Liver (tissue), 9 donors: ENCODE data around the gene MTHFD1. TPM values are rescaled to one million over a fixed set of nuclear protein-coding genes. Genes with fewer than 3 reads are reported as not detected.

Experiments
- DNase-seq: peaks from one replicate; pipeline ENCODE4 v3.0.0-alpha.2; 2017; ENCODE audit warnings: low spot score
- H3K27ac ChIP-seq, 2 donors: one replicate each; pipeline ENCODE4 v1.7.0; 2013; ENCODE audit warnings: inconsistent platforms in 2 of 2, low read length in 2 of 2, control low read depth in 1 of 2, low read depth in 1 of 2, mild to moderate bottlenecking in 1 of 2
- H3K27me3 ChIP-seq, 4 donors: one replicate each; pipeline versions ENCODE4 v1.6.1 to v1.7.0; 2013; ENCODE audit warnings: low read length in 3 of 4, inconsistent platforms in 1 of 4, mild to moderate bottlenecking in 1 of 4, moderate library complexity in 1 of 4; ENCODE audit not compliant: control insufficient read depth in 4 of 4, insufficient read depth in 4 of 4
- H3K36me3 ChIP-seq, 4 donors: one replicate each; pipeline versions ENCODE4 v1.6.1 to v1.7.0; 2013; ENCODE audit warnings: low read length in 3 of 4, mild to moderate bottlenecking in 3 of 4, low read depth in 1 of 4, moderate library complexity in 1 of 4; ENCODE audit not compliant: control insufficient read depth in 4 of 4, insufficient read depth in 3 of 4
- H3K4me1 ChIP-seq, 4 donors: one replicate each; pipeline versions ENCODE4 v1.6.1 to v1.7.0; 2013; ENCODE audit warnings: low read length in 3 of 4, mild to moderate bottlenecking in 3 of 4, moderate library complexity in 1 of 4; ENCODE audit not compliant: control insufficient read depth in 4 of 4, insufficient read depth in 4 of 4
- H3K4me3 ChIP-seq, 3 donors: one replicate each; pipeline versions ENCODE4 v1.6.1 to v1.7.0; 2013; ENCODE audit warnings: low read length in 3 of 3, control low read depth in 1 of 3, low read depth in 1 of 3, mild to moderate bottlenecking in 1 of 3
- H3K9ac ChIP-seq, 2 donors: one replicate each; pipeline ENCODE4 v1.7.0; 2013; ENCODE audit warnings: low read length in 2 of 2, mild to moderate bottlenecking in 2 of 2, moderate library complexity in 2 of 2, control low read depth in 1 of 2, low read depth in 1 of 2
- H3K9me3 ChIP-seq, 4 donors: one replicate each; pipeline versions ENCODE4 v1.6.1 to v1.7.0; 2013; ENCODE audit warnings: low read length in 3 of 4; ENCODE audit not compliant: control insufficient read depth in 4 of 4
- ATF3 ChIP-seq: IDR thresholded peaks from 2 replicates; pipeline ENCODE4 v1.6.1; 2016; ENCODE audit warnings: antibody characterized with exemption
- EGR1 ChIP-seq, 2 donors: IDR thresholded peaks; 2 replicates each; pipeline ENCODE4 v1.6.1; 2016 to 2018; ENCODE audit warnings: antibody characterized with exemption in 2 of 2, low read depth in 2 of 2
- FOXA1 ChIP-seq: IDR thresholded peaks from 2 replicates; pipeline ENCODE4 v1.6.1; 2016; ENCODE audit warnings: antibody characterized with exemption
- FOXA2 ChIP-seq: IDR thresholded peaks from 2 replicates; pipeline ENCODE4 v1.6.1; 2016; ENCODE audit warnings: antibody characterized with exemption
- GABPA ChIP-seq, 2 donors: IDR thresholded peaks in 1 of 2; conservative IDR thresholded peaks in 1 of 2; 2 replicates each; pipeline ENCODE4 v1.6.1; 2016; ENCODE audit warnings: antibody characterized with exemption in 2 of 2, mild to moderate bottlenecking in 1 of 2, moderate library complexity in 1 of 2
- HNF4A ChIP-seq, 2 donors: conservative IDR thresholded peaks; 2 replicates each; pipeline ENCODE4 v1.6.1; 2016; ENCODE audit warnings: antibody characterized with exemption in 2 of 2, mild to moderate bottlenecking in 2 of 2
- HNF4G ChIP-seq: IDR thresholded peaks from 2 replicates; pipeline ENCODE4 v1.6.1; 2016; ENCODE audit warnings: antibody characterized with exemption
- NR2F2 ChIP-seq: IDR thresholded peaks from 2 replicates; pipeline ENCODE4 v1.6.1; 2016; ENCODE audit warnings: antibody characterized with exemption
- RAD21 ChIP-seq, 2 donors: IDR thresholded peaks; 2 replicates each; pipeline ENCODE4 v1.6.1; 2016; ENCODE audit warnings: antibody characterized with exemption in 2 of 2, mild to moderate bottlenecking in 2 of 2
- REST ChIP-seq: IDR thresholded peaks from 2 replicates; pipeline ENCODE4 v1.6.1; 2016; ENCODE audit warnings: antibody characterized with exemption, mild to moderate bottlenecking
- RXRA ChIP-seq, 2 donors: IDR thresholded peaks; 2 replicates each; pipeline ENCODE4 v1.6.1; 2017 to 2018; ENCODE audit warnings: antibody characterized with exemption in 2 of 2, mild to moderate bottlenecking in 1 of 2
- SP1 ChIP-seq: IDR thresholded peaks from 2 replicates; pipeline ENCODE4 v1.6.1; 2018; ENCODE audit warnings: antibody characterized with exemption, mild to moderate bottlenecking
- TAF1 ChIP-seq: conservative IDR thresholded peaks from 2 replicates; pipeline ENCODE4 v1.6.1; 2016; ENCODE audit warnings: antibody characterized with exemption, mild to moderate bottlenecking
- WGBS: extraction: QIAGEN DNeasy Blood & Tissue Kit; methylation state at CpG from one replicate; pipeline ENCODE4 v1.1.7; 2013; 5-methylcytosine and 5-hydroxymethylcytosine counted together
- polyA plus RNA-seq, 2 donors: library from polyadenylated mRNA; stranded (reverse) in 1 of 2; unstranded in 1 of 2; fragments of 200-250 nt in 1 of 2; fragments of >200 nt in 1 of 2; fragmentation: Nextera tagmentation in 1 of 2; extraction: Ambion mirVana in 1 of 2; gene quantifications; one replicate each; pipeline versions ENCODE4 v1.2.1 to v1.2.3, GENCODE V29; 2013 to 2015
- total RNA-seq, 2 donors: library from RNA; depleted of rRNA; stranded (reverse); fragments of >200 nt; gene quantifications; one replicate each; pipeline ENCODE4 v1.2.3, GENCODE V29; 2014
- TF ChIP-seq, protein P1 (sequence below): fragments of 150-350 bp; IDR thresholded peaks from 2 replicates; pipeline ENCODE4 v1.5.1; 2017; ENCODE audit warnings: improper control_type of control experiment, low read depth, low read length; ENCODE audit not compliant: missing input control
- donor health status: healthy.
- donor health status: healthy.
- donor health status: healthy.
- donor health status: healthy.
- donor health status: healthy.

The MTHFD1 gene
- total and polyA plus RNA-seq, 4 donors, result 43.8 to 203 (median 122) TPM

DNA sequence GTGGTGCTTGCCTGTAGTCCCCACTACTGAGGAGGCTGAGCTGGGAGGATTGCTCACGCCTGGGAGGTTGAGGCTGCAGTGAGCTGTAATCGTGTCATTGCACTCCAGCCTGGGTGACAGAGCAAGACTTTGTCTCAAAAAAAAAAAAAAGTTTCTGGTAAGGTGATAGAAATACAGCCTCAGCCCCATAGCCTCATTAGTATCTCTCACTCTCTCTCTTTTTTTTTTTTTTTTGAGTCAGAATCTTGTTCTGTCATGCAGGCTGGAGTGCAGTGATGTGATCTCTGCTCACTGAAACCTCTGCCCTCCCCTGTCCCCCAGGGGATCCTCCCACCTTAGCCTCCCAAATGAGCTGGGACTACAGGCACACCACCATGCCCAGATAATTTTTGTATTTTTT is 19.2 kb downstream of the MTHFD1 start:
- no peak overlapping the region for H3K4me3 ChIP-seq
- no peak overlapping the region for H3K9ac ChIP-seq
- H3K4me1 ChIP-seq, result peaks cover 5 to 68% (median 44%) of the 10 kb centered on the region in 4 donors
- no peak for DNase-seq
- TF ChIP-seq, protein P1, sequence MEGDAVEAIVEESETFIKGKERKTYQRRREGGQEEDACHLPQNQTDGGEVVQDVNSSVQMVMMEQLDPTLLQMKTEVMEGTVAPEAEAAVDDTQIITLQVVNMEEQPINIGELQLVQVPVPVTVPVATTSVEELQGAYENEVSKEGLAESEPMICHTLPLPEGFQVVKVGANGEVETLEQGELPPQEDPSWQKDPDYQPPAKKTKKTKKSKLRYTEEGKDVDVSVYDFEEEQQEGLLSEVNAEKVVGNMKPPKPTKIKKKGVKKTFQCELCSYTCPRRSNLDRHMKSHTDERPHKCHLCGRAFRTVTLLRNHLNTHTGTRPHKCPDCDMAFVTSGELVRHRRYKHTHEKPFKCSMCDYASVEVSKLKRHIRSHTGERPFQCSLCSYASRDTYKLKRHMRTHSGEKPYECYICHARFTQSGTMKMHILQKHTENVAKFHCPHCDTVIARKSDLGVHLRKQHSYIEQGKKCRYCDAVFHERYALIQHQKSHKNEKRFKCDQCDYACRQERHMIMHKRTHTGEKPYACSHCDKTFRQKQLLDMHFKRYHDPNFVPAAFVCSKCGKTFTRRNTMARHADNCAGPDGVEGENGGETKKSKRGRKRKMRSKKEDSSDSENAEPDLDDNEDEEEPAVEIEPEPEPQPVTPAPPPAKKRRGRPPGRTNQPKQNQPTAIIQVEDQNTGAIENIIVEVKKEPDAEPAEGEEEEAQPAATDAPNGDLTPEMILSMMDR, result no peak
- TF ChIP-seq EGR1 (IDR thresholded peaks at IDR 0.05; ENCODE audit: low read depth in 2 of 2) (no peak), SP1 (no peak), TAF1 (no peak), RAD21 (IDR thresholded peaks at IDR 0.05) (no peak), FOXA1 (no peak), HNF4G (no peak), HNF4A (conservative IDR thresholded peaks at IDR 0.05) (no peak), RXRA (IDR thresholded peaks at IDR 0.05) (no peak), GABPA (IDR thresholded peaks at IDR 0.05 in 1 of 2, conservative IDR thresholded peaks at IDR 0.05 in 1 of 2) (no peak), REST (no peak), NR2F2 (no peak), ATF3 (no peak), FOXA2 (no peak)
- H3K36me3 ChIP-seq, result peaks cover 1 to 13% (median 8%) of the 10 kb centered on the region in 4 donors
- H3K9me3 ChIP-seq, result no peaks in the 10 kb centered on the region
- WGBS, result 96% methylated on average over 2 of the region's 2 CpGs
- no peaks in the 10 kb centered on the region for H3K27me3 ChIP-seq
- no peak overlapping the region for H3K27ac ChIP-seq

- Histone ChIP-seq H3K4me1 (peaks cover 5 to 50% (median 28%) of the 10 kb centered on the region in 4 donors), H3K4me3 (no peak overlapping the region), H3K9ac (no peak overlapping the region), H3K27ac (no peak overlapping the region), H3K27me3 (no peaks in the 10 kb centered on the region), H3K9me3 (no peaks in the 10 kb centered on the region), H3K36me3 (peaks cover 3 to 23% (median 13%) of the 10 kb centered on the region in 4 donors)
- TF ChIP-seq NR2F2, result no peak
- no peak for TF ChIP-seq GABPA (IDR thresholded peaks at IDR 0.05 in 1 of 2, conservative IDR thresholded peaks at IDR 0.05 in 1 of 2)
- TF ChIP-seq TAF1, result no peak
- no peak for TF ChIP-seq HNF4G
- TF ChIP-seq ATF3, result no peak
- DNase-seq, result no peak
- WGBS, result 94% methylated on average over 7 of the region's 7 CpGs
Measured at GRCh38 chr14:64409126-64409920, 21.2 kb downstream of the MTHFD1 start.
